DMS79 (cell line): Measurements from ENCODE around the gene PSD2.

Experiments used
- DNase-seq: peaks from one replicate; lab custom pipeline; 2025; lab: John Stamatoyannopoulos, UW

The PSD2 gene

GRCh38 chr5:139795074-139796001 is at the start of gene PSD2:
Gene PSD2 (plus strand): TSS chr5:139795808. CDS start chr5:139809441, 13,633 bp downstream.
- no peak for DNase-seq

- no peak for DNase-seq
Measured at GRCh38 chr5:139746691-139747582, 48.7 kb upstream of the PSD2 start.

- peak; percentile 19 for DNase-seq
Measured at GRCh38 chr5:139747583-139748504, 47.8 kb upstream of the PSD2 start.

- no peak for DNase-seq
Measured at GRCh38 chr5:139748505-139748826, 47.1 kb upstream of the PSD2 start.

- no peak for DNase-seq
Measured at GRCh38 chr5:139749242-139749641, 46.4 kb upstream of the PSD2 start.

DNA sequence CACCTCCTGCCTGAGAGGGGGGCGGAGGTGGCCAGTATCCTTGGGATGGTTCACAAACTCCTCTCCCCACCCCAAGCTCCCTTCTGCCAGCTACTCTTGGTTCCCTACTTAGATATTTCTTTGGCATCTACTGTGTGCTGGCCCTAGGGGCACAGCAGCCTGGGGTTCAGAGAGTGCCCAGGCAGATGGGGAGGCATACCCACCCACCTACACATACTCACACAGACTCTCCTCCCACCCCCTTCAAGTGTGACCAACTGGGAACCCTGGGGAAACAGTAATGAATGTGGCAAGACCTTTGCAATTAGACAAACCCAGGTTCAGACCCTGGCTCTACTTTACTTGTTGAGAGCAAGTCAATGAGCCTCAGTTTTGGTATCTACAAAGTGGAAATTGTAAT is 44.4 kb upstream of the PSD2 start:
- DNase-seq: no peak

DNA sequence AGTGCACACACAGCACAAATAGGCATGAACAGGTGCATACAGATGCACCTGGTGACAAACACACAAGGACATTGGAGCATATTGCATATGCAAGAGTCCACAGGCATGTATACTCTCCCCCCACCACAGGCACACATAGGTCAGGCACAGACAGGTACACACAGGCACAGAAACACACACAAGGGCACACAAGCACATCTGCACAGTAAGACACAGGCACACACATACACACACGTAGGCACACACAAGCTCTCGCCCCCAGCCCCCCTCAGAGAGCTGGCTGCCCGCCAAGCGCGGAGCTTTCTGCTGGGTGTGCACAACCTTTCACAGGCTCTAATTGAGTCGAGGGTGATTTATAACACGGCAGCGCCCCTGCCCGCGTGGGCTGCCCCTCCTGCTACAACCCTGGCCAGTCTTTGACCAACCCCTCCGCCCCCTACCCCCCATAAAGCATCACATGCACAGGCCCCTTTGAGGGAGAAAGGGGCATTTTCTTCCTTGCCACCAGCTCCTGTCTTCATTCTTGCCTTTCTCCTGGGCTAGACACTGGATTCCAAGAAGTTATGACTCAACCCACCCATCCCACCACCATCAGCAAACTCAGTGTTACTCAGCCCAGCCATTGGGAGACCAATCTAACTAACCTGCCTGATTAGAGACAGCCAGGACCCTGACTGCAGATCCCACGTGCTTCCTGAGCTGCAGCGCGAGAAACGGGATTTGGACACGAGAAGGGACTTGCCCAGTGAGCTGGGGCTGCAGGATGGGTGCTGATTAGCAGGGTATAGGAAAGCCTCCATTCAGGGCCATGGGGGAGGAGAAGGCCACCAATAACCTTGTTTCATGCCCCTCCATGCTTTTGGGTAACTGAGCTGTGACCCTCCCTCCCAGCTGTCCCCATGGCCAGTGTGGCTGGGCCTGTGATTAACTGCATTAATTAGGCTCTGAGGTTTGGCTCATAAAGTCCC is 42.8 kb upstream of the PSD2 start:
- DNase-seq: no peak

- no peak for DNase-seq
Measured at GRCh38 chr5:139755892-139756671, 39.5 kb upstream of the PSD2 start.

- no peak for DNase-seq
Measured at GRCh38 chr5:139756971-139757370, 38.6 kb upstream of the PSD2 start.

DNA sequence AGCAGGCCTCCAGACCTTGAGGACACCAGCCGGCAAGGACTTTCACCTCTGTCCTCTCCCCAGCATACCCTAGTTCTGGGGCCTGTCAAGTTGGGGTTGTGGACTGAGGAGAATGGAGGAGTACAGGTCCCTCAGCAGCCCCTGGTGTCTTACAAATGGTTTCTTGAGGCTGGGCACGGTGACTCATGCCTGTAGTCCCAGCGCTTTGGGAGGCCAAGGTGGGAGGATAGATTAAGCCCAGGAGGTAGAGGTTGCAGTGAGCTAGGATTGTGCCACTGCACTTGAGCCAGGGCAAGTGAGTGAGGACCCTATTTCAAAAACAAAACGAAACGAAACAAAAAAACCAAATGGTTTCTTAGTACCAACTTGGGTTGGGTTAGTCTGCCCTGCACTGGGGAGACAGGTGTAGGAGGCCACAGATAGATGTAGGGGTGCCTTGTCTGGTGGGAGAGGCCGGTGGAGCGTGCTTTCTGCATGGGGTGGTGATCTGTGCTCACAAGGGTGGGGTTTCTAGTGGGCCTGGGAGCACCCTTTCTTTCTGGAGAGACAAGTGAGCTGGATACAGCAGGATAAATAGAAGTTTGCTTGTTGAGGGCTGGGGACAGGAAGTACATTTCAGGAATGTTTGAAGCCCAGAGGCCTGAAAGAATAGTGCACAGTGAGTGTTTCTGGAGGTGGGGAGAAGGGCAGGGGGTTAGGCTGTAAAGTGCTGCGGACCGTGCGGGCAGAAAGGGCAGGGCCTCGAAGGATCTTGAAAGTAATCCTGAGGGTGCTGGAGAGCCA is 37.7 kb upstream of the PSD2 start:
- DNase-seq: no peak

DNA sequence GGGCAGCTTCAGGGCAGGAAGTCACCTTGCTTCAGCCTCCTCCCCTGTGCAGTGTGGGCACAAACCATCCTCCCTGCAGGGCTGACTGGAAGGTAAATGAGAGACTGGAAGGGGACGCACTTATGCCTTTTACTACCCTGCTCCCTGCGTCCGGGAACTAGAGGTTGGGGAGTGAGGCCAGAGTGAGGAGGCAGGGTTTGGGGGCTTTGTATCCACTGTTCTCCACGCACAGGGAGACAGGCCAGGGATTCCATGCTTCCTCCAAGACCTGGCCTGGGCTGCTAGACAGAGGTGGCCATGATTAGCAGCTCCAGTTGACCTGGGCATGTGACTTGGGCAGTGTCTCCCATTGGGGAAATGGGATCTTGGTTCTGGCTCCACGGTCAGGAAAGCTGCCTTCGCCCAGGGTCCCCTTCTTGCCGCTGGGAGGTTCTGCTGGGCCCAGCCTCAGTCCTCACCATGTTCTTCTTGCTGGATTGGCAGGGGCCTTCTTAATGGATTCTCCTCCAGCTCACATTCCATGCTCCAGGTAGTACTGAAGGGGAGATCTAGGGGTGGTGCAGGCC is 37.0 kb upstream of the PSD2 start:
- DNase-seq: no peak

- no peak for DNase-seq
Measured at GRCh38 chr5:139759219-139759721, 36.3 kb upstream of the PSD2 start.

DNA sequence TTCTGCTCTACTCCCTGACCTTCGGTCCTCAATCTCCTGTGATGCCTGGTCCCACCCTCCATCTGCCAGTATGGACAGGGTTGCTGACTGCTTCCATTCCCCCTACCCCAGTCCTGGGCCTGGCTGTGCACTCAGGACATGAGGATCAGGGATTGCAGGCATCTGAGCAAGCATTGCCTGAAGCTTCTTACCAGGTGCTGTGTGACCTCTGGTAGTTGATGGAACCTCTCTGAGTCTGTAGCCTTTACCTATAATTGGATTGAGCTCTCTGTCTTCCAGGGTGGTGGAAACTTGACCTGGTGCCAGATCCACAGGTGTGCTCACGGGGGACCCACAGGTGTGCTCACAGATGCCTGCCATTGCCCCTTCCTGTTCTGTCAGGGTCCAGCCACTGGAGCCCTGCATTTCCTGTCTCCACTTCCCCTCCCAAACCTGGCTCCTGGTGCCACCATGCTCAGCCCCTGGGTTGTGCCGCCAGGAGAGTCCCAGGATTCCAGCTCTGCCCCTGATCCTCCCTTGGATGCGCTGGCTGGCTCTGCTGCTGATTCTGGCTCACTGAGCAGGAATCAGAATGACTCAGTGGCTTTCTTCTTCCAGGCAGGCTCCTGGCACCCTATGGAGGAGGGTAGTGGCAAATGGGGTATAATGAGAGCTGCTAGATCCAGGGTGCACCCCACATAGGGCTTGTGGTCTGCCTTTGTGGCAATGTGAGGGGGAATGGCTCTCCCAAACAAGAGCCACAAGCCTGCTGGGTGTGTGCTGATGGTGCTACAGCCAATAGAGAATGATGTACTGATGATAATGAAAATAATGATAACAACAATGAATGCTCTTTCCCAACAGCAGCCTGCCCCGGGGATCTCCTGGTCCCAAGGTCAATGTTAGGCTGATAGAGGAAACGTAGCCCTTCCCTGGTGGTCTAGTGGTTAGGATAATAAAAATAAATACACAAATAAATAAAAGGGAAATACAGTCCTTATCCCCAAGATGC is 35.2 kb upstream of the PSD2 start:
- DNase-seq: no peak

DNA sequence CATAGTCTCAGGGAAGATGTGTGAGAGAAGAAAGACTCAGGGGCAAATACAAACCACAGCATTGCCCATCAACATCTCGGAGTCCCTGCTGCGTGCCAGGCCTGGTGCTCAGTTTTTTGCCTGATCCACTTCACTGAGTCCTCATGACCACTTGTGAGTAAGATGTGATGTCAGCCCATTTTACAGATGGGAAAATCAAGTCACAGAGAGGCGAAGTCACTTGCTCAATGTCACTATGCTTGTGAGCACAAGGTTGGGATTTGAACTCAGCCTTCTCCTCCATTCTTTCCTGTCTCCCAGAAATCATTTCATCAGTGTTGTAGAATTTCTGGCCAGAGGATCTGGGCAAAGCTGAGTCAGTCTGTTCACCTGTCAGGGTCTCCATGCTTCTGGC is 34.6 kb upstream of the PSD2 start:
- no peak for DNase-seq

DNA sequence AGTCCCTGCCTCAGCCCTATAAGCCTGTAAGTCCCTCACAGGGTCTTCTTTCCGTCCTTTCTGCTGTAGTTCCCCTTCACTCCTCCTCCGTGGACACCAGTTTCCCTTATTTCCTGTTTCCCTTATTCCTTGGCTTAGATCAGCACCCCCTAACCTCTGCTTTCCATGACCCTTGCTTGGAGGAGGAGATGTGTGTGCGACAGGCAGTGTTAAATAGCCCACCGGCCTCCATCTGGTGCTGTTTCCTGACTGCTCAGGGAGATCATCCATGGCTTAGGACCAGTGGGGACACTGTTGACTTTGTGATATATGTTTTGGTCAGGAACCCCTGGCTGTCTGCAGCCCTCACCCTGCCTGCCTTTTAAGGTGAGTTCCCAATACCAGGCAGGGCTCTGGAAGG is 34.1 kb upstream of the PSD2 start:
- no peak for DNase-seq

GRCh38 chr5:139762615-139763170 is 32.9 kb upstream of the PSD2 start:
- no peak for DNase-seq
